Stomach (tissue), 9 donors: ENCODE results near the gene MPV17. TPM values are rescaled to one million over a fixed set of nuclear protein-coding genes. Genes with fewer than 3 reads are reported as not detected.
"Not testable (repeated sequence)": the region's sequence is repeated elsewhere in the genome, so short reads cannot be mapped to it uniquely, and the experiment has no call there.

Experiments used
- DNase-seq, 2 donors: peaks; one replicate each; pipeline versions ENCODE4 v3.0.0 to v3.0.0-alpha.2; 2013 to 2019
- H3K27ac ChIP-seq, 5 donors: fragments of 200-600 bp in 4 of 5; sonication (generic) in 4 of 5; one replicate each; pipeline ENCODE4 v1.5.1; 2013 to 2019; ENCODE audit warnings: mild to moderate bottlenecking in 1 of 5, moderate library complexity in 1 of 5
- H3K27me3 ChIP-seq, 3 donors: fragments of 200-600 bp; sonication (generic); one replicate each; pipeline ENCODE4 v1.5.1; 2017 to 2019; ENCODE audit warnings: mixed run types in 1 of 3
- H3K36me3 ChIP-seq, 4 donors: fragments of 200-600 bp; sonication (generic); 1 replicate in 3 of 4; 2 replicates in 1 of 4; pipeline ENCODE4 v1.5.1; 2016 to 2019
- H3K4me1 ChIP-seq, 4 donors: fragments of 200-600 bp; sonication (generic); one replicate each; pipeline ENCODE4 v1.5.1; 2016 to 2019
- H3K4me3 ChIP-seq, 4 donors: fragments of 200-600 bp; sonication (generic) in 3 of 4; one replicate each; pipeline ENCODE4 v1.5.1; 2016 to 2019; ENCODE audit warnings: mild to moderate bottlenecking in 1 of 4
- H3K9me3 ChIP-seq, 4 donors: fragments of 200-600 bp; sonication (generic); one replicate each; pipeline ENCODE4 v1.5.1; 2016 to 2019
- EP300 ChIP-seq: sonication (generic); formaldehyde crosslinking; IDR thresholded peaks from one replicate; pipeline ENCODE4 v1.6.1; 2017; ENCODE audit warnings: antibody characterized with exemption
- POLR2A ChIP-seq, 4 donors: fragments of 450-650 bp; IDR thresholded peaks; one replicate each; pipeline ENCODE4 v1.6.1; 2016; ENCODE audit warnings: antibody characterized with exemption in 4 of 4, control low read depth in 2 of 4, mild to moderate bottlenecking in 1 of 4, moderate library complexity in 1 of 4
- POLR2AphosphoS5 ChIP-seq, 3 donors: sonication (generic); formaldehyde crosslinking; IDR thresholded peaks; one replicate each; pipeline ENCODE4 v1.6.1; 2016; ENCODE audit warnings: antibody characterized with exemption in 3 of 3
- WGBS, 5 donors: extraction: QIAGEN DNeasy Blood & Tissue Kit in 3 of 5; methylation state at CpG; one replicate each; pipeline versions ENCODE4 v1.1.5 to v1.1.7; 2013 to 2018; 5-methylcytosine and 5-hydroxymethylcytosine counted together
- intact Hi-C: fragments of 100-400 bp; cut with DNase I; formaldehyde crosslinking; loops from one replicate; pipeline ENCODE4 v1.15.1; 2023; ENCODE audit warnings: low total_unique reads
- polyA plus RNA-seq, 3 donors: library from polyadenylated mRNA; stranded (reverse); fragments of 200-250 nt; gene quantifications; one replicate each; pipeline ENCODE4 v1.2.3, GENCODE V29; 2013
- total RNA-seq, 5 donors: library from RNA; depleted of rRNA; stranded (reverse); fragments of >200 nt; gene quantifications; one replicate each; pipeline versions ENCODE4 v1.1.0 to v1.2.3, GENCODE V29; 2014 to 2016
- TF ChIP-seq, protein P1 (sequence below), 7 experiments: fragments of 450-650 bp in 4 of 7; fragments of 200-600 bp in 3 of 7; sonication (generic) in 3 of 7; IDR thresholded peaks; one replicate each; pipeline ENCODE4 v1.5.1; 2016 to 2019; ENCODE audit warnings: antibody characterized with exemption in 7 of 7, control low read depth in 2 of 7, mild to moderate bottlenecking in 1 of 7
- donor health status: healthy with polysubstance abuse.
- donor health status: Bipolar disorder and iron deficiency.
- donor health status: healthy.

The MPV17 gene
- total and polyA plus RNA-seq, 8 donors = 8.7 to 98.0 (median 58.5) TPM

DNA sequence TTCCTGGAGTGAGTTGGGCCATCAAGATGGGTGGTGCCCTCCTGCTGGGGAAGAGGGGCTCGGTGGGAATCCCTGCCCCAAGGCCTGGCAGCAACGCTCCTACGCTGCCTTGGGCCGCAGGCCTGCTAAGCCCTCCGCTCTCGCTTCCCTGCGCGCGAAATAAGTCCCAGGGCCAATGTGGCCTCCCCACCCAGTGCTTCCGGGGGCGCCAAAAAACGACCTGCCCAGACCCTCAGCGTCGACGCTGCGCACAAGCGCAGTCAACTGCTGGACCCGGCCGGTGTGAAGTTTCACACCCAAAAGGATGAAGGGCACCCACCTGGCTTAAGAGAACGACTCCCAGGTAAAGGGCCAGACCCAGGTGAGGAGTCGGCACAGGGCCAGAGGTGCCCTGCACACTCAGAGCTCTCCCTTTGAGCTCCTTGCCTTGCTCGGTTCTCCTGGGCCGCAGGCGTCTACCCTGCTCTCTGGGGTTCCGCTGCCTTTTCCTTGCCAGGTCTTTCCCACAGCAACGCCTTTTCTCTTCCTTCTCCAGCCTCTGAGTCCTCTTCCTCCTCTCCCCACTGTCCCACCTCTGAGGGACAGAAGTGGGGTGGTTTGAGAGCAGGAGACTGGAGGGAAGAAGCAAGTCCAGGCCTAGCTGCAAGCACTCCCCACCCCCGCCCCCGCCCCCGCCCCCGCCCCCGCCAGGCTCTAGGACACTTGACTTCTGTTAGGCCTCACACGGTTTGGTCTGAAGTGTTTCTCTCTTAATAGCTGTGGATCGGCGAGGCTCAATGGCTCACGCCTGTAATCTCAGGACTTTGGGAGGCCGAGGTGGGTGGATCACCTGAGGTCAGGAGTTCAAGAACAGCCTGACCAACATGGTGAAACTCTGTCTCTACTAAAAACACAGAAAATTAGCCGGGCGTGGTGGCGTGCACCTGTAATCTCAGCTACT, 47.4 kb downstream of the MPV17 start, which contains the start of gene DNAJC5G:
Gene DNAJC5G (plus strand): TSS at position 223 of the 940 bp plus-strand sequence. CDS start 1,296 bp downstream, outside the sequence.
- intact Hi-C loops = no loop called here
- peaks cover 0 to 7% (median 0%) of the 10 kb centered on the region in 4 donors for H3K4me1 ChIP-seq
- H3K27ac ChIP-seq = no peak within 1 kb of the TSS
- H3K36me3 ChIP-seq = no peaks in the 10 kb centered on the region
- WGBS, 5 donors = 79 to 85% (median 83%) methylated on average over 36 to 39 of the region's 39 CpGs
- no peak for DNase-seq
- H3K27me3 ChIP-seq = peaks cover 0 to 62% (median 0%) of the 10 kb centered on the region in 3 donors
- no peak within 1 kb of the TSS for H3K4me3 ChIP-seq
- TF ChIP-seq POLR2AphosphoS5 (IDR thresholded peaks at IDR 0.05) (no peak), POLR2A (IDR thresholded peaks at IDR 0.05) (no peak), EP300 (no peak)
- TF ChIP-seq, protein P1, sequence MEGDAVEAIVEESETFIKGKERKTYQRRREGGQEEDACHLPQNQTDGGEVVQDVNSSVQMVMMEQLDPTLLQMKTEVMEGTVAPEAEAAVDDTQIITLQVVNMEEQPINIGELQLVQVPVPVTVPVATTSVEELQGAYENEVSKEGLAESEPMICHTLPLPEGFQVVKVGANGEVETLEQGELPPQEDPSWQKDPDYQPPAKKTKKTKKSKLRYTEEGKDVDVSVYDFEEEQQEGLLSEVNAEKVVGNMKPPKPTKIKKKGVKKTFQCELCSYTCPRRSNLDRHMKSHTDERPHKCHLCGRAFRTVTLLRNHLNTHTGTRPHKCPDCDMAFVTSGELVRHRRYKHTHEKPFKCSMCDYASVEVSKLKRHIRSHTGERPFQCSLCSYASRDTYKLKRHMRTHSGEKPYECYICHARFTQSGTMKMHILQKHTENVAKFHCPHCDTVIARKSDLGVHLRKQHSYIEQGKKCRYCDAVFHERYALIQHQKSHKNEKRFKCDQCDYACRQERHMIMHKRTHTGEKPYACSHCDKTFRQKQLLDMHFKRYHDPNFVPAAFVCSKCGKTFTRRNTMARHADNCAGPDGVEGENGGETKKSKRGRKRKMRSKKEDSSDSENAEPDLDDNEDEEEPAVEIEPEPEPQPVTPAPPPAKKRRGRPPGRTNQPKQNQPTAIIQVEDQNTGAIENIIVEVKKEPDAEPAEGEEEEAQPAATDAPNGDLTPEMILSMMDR (IDR thresholded peaks at IDR 0.05) = no peak
- H3K9me3 ChIP-seq = no peaks in the 10 kb centered on the region

DNA sequence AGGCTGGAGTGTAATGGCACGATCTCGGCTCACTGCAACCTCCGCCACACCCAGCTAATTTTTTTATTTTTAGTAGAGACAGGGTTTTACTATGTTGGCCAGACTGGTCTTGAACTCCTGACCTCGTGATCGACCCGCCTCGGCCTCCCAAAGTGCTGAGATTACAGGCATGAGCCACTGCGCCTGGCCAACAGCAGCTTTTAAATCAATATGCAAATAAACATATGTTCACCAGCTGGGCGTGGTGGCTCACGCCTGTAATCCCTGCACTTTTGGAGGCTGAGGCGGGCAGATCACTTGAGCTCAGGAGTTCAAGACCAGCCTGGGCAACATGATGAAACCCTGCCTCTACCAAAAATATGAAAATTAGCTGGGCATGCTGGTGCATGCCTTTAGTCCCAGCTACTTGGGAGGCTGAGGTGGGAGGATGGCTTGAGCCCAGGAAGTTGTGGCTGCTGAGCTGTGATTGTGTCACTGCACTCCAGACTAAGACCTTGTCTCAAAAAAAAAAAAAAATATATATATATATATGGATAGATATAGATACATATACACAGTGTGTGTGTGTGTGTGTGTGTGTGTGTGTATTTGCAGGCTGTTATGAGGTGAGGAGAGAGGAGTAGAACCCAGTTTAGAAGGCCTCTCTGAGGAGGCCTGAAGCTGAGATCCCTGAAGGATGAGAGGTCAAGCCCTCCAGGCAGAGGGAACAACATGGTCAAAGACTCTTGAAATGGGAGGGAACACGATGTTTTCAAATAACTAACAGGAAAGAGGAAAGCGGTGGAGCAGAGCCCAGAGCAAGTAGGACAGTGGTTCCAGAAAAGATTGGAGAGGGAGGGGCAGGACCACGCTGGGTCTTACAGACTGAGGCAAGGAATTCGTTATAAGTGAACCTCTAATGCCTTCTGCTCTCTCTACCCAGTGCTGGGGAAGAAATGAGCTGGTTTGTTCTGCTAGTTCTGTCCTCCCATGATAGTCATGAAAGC, 50.1 kb downstream of the MPV17 start:
- H3K27ac ChIP-seq, DNase-seq, H3K9me3 ChIP-seq, H3K4me3 ChIP-seq, intact Hi-C loops, H3K36me3 ChIP-seq, H3K4me1 ChIP-seq: not testable (repeated sequence)
- WGBS, 5 donors = 47 to 71% (median 58%) methylated on average over 15 of the region's 15 CpGs
- H3K27me3 ChIP-seq = peaks cover 0 to 73% (median 0%) of the 10 kb centered on the region in 3 donors

DNA sequence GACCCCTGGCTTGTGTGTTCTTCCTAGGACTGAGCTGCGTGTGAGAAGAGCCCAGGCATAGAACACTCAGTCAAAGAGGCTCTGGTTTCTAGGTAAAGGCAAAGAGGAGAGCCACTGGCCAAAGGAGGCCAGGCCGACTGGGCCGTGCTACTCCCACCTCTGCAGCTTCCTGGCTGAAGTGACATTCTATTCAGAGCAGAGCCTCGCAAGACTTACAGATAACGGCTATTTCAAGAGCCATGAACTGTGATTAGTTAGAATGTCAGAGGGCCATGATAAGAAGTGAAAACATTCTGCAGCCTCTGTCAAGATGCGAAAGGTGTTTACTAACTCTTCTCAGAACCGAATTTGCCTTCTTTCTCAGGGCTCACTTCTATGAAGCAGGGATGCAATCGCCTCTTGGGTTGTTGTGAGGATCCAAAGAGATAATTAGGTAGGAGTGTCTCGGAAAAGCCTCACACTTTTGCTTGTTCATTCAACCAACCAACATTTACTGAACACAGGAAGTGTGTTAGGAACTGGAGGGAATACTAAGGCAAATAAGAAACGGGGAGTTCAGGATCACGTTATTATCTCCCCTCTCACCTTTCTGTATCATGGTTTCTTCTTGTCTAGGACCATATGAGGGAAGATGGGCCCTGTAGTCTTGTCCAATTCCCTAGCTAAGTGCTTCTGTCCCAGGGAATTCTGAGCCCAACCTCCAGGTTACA, 51.1 kb downstream of the MPV17 start:
- 30 to 46% (median 36%) methylated on average over 11 of the region's 11 CpGs for WGBS, 5 donors
- Histone ChIP-seq H3K4me1 (no peaks in the 10 kb centered on the region), H3K4me3 (no peak overlapping the region), H3K36me3 (no peaks in the 10 kb centered on the region), H3K27ac (no peak overlapping the region), H3K27me3 (peaks cover 0 to 73% (median 0%) of the 10 kb centered on the region in 3 donors), H3K9me3 (no peaks in the 10 kb centered on the region)
- intact Hi-C loops = no loop called here
- TF ChIP-seq POLR2A (IDR thresholded peaks at IDR 0.05) (no peak), POLR2AphosphoS5 (IDR thresholded peaks at IDR 0.05) (no peak), EP300 (no peak)
- TF ChIP-seq, protein P1 (IDR thresholded peaks at IDR 0.05) = no peak
- no peak for DNase-seq

DNA sequence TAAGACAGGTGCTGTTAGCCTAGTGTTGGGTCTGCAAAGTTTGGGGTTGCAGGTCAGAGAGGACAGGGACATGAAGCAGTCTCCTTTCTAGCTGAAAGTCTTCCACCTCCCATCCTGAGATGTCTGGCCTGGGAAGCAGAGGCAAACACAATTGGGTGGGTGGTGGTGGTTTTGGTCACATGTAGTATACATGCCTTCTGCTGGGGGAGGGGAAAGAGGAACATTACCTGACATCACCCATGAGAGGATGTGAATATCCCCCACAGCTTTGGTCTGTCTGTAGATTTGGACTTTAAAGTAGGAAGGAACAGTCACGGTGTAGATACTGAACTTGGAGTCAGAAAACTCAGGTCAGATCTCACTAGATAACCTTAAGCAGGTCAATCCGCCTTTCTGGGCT, 52.2 kb downstream of the MPV17 start:
- Histone ChIP-seq H3K27ac (no peak overlapping the region), H3K36me3 (no peaks in the 10 kb centered on the region), H3K27me3 (peaks cover 2 to 83% (median 3%) of the 10 kb centered on the region in 3 donors), H3K4me1 (no peaks in the 10 kb centered on the region), H3K4me3 (no peak overlapping the region), H3K9me3 (no peaks in the 10 kb centered on the region)
- intact Hi-C loops = no loop called here
- DNase-seq = no peak
- no peak for TF ChIP-seq EP300
- TF ChIP-seq, protein P1 (IDR thresholded peaks at IDR 0.05) = no peak
- TF ChIP-seq POLR2AphosphoS5 (IDR thresholded peaks at IDR 0.05) = no peak
- TF ChIP-seq POLR2A (IDR thresholded peaks at IDR 0.05) = no peak
- WGBS, 5 donors = 62 to 68% (median 67%) methylated on average over 2 of the region's 2 CpGs
